DOHH2 (cell line): ENCODE data around the gene MAP3K9.

Source experiments
- CTCF ChIP-seq: fragments of 200-600 bp; sonication (generic); IDR thresholded peaks from one replicate; pipeline ENCODE4 v1.5.1; 2014; ENCODE audit warnings: antibody characterized with exemption, mild to moderate bottlenecking, low read depth, low read length; ENCODE audit not compliant: poor library complexity, severe bottlenecking
- EZH2phosphoT487 ChIP-seq: fragments of 200-600 bp; sonication (generic); IDR thresholded peaks from 2 replicates; pipeline ENCODE4 v1.6.1; 2017; ENCODE audit warnings: borderline replicate concordance, mild to moderate bottlenecking, antibody characterized with exemption, low read length, moderate library complexity, mixed read lengths

GRCh38 chr14:70724944-70725343 is 84.4 kb downstream of the MAP3K9 start:
- TF ChIP-seq CTCF, result no peak
- no peak for TF ChIP-seq EZH2phosphoT487
